Uterus (tissue), 2 donors: ENCODE measurements around the gene AAGAB.

Experiments used
- CTCF ChIP-seq, 4 experiments: fragments of 200-600 bp in 2 of 4; fragments of 450-650 bp in 2 of 4; sonication (generic) in 2 of 4; IDR thresholded peaks; one replicate each; pipeline ENCODE4 v1.5.1; 2016 to 2019; ENCODE audit warnings: antibody characterized with exemption in 4 of 4, mild to moderate bottlenecking in 2 of 4, moderate library complexity in 1 of 4
- POLR2A ChIP-seq, 2 donors: fragments of 450-650 bp; IDR thresholded peaks; one replicate each; pipeline ENCODE4 v1.6.1; 2016; ENCODE audit warnings: antibody characterized with exemption in 2 of 2, mild to moderate bottlenecking in 1 of 2, moderate library complexity in 1 of 2

DNA sequence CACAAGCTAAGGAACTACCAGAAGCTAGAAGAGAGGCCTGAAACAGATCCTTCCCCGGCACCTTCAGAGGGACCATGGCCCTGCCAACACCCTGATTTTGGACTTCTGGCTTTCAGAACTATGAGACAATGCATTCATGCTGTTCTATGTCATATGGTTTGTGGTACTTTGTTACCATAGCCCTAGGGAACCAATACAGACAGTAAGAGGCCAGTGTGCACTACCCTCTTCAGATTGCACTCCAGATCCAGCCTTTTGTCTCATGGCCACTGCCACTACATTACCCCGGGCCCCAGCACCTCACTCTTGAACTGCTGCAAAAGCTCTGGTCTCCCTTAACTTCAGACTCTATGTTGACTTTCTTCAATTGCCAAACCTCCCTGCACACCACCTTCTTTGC lies 24.0 kb downstream of the AAGAB start:
- TF ChIP-seq CTCF (IDR thresholded peaks at IDR 0.05) (no peak), POLR2A (IDR thresholded peaks at IDR 0.05) (no peak)
